Measurements from ENCODE around the gene BIRC5. TPM values are rescaled to one million over a fixed set of nuclear protein-coding genes. Genes with fewer than 3 reads are reported as not detected.
A peak's percentile ranks its signal among the peaks of the same experiment; 100 is the strongest.

The BIRC5 gene
- total and polyA plus RNA-seq, 9 donors, result 0.11 to 1.4 (median 0.73) TPM; not detected in 2

DNA sequence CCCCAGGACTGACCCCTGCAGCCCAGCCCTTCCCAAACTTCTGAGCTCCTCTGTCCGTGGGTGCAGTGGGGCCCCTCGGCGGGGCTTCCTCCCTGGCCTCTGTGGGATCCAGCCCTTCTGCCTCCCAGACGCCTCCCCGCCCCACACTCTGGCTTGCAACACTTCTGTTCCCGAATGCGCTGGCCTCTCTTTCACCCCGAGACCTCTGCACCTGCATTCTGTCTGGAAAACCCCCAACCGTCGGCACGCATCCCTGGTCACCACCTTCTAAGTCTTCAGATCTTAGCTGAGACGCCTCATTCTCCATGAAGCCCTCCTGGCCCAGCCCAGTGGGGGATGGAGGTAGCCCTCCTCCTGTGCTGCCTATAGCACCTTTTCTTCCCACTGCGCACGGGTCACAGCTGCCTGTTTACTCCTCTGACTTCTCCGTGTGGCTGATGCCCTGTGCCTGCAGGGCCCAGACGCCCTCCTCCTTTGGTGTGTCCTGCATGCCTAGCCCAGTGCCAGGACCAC is 43.8 kb downstream of the BIRC5 start:
- no peak overlapping the region for H3K4me3 ChIP-seq
- H3K36me3 ChIP-seq, result no peaks in the 10 kb centered on the region
- no peak overlapping the region for H3K27ac ChIP-seq
- TF ChIP-seq EP300 (IDR thresholded peaks at IDR 0.05) (no peak), POLR2A (IDR thresholded peaks at IDR 0.05) (no peak)
- TF ChIP-seq, protein P1, sequence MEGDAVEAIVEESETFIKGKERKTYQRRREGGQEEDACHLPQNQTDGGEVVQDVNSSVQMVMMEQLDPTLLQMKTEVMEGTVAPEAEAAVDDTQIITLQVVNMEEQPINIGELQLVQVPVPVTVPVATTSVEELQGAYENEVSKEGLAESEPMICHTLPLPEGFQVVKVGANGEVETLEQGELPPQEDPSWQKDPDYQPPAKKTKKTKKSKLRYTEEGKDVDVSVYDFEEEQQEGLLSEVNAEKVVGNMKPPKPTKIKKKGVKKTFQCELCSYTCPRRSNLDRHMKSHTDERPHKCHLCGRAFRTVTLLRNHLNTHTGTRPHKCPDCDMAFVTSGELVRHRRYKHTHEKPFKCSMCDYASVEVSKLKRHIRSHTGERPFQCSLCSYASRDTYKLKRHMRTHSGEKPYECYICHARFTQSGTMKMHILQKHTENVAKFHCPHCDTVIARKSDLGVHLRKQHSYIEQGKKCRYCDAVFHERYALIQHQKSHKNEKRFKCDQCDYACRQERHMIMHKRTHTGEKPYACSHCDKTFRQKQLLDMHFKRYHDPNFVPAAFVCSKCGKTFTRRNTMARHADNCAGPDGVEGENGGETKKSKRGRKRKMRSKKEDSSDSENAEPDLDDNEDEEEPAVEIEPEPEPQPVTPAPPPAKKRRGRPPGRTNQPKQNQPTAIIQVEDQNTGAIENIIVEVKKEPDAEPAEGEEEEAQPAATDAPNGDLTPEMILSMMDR (IDR thresholded peaks at IDR 0.05), result no peak
- DNase-seq, result peak in 3 of 5 donors; percentile 36 to 72 (median 39)
- intact Hi-C loops (cut with DNase I), result loop anchor here in 1 of 4 donors (10.0 kb wide), 1 partner anchor 107 kb away; the partner anchor contains the start of gene SOCS3
- H3K9me3 ChIP-seq, result no peaks in the 10 kb centered on the region
- WGBS, 3 donors, result 49 to 60% (median 60%) methylated on average over 15 to 16 of the region's 16 CpGs
- H3K27me3 ChIP-seq, result no peaks in the 10 kb centered on the region
- peaks cover 18% of the 10 kb centered on the region for H3K4me1 ChIP-seq (ENCODE audit: insufficient read depth)

DNA sequence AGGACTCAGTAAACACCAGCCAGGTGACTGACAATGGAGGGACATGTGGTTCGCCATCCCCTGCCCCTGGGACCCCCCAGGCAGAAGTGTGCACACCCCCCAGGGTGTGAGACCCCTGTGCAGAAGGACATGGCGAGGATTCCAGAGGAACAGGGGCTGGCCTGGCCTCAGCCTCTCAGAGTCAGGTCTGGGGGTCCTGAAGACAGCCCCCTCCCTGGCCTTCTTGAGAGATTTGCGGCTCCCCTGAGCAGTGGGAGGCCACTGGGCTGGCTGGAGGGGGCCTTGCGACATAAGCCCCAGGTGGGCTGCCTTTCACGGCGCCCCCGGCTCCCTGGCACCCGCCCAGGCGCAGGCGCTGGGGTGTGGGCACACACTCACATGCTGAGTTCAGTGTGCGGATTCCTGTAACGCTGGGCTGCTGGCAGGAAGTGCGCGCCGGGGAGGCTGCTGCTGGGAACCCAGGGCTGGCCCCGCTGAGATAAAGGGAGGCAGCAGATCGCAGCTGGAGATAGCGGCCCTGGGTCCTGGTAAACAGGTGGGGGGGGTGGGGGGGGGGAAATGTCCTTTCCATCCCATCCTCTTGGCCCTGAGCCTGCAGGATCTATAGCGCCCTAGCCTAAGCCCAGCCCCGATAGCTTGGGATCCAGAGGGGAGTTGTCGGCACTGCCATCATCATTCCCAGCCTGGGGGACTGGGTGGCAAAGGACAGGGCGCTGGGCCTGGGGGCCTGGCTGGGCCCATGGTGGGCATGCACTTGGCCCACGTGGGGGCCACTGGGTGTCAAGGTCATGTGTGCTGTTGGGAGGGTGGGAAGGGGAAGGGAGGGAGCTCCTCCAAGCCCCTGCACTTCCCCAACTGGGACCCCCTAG is 44.5 kb downstream of the BIRC5 start:
- Histone ChIP-seq H3K27ac (no peak overlapping the region), H3K4me1 (ENCODE audit: insufficient read depth) (peaks cover 18% of the 10 kb centered on the region), H3K27me3 (no peaks in the 10 kb centered on the region), H3K9me3 (no peaks in the 10 kb centered on the region), H3K36me3 (no peaks in the 10 kb centered on the region), H3K4me3 (no peak overlapping the region)
- TF ChIP-seq, protein P1 (IDR thresholded peaks at IDR 0.05), result no peak
- TF ChIP-seq POLR2A (IDR thresholded peaks at IDR 0.05) (no peak), EP300 (IDR thresholded peaks at IDR 0.05) (no peak)
- 72 to 74% (median 73%) methylated on average over 18 to 23 of the region's 23 CpGs for WGBS, 3 donors
- intact Hi-C loops (cut with DNase I), result loop anchor here in 1 of 4 donors (10.0 kb wide), 1 partner anchor 106 kb away; the partner anchor contains the start of gene SOCS3
- DNase-seq, result peak in 2 of 5 donors; percentile 37 to 56

GRCh38 chr17:78259192-78259554 is 45.1 kb downstream of the BIRC5 start:
- Histone ChIP-seq H3K36me3 (no peaks in the 10 kb centered on the region), H3K4me3 (no peak overlapping the region), H3K4me1 (ENCODE audit: insufficient read depth) (peaks cover 18% of the 10 kb centered on the region), H3K27me3 (no peaks in the 10 kb centered on the region), H3K27ac (no peak overlapping the region), H3K9me3 (no peaks in the 10 kb centered on the region)
- intact Hi-C loops (cut with DNase I), result loop anchor here in 1 of 4 donors (10.0 kb wide), 1 partner anchor 106 kb away; the partner anchor contains the start of gene SOCS3
- no peak for TF ChIP-seq POLR2A (IDR thresholded peaks at IDR 0.05)
- TF ChIP-seq, protein P1 (IDR thresholded peaks at IDR 0.05), result no peak
- TF ChIP-seq EP300 (IDR thresholded peaks at IDR 0.05), result no peak
- DNase-seq, result no peak
- WGBS, 3 donors, result 83 to 91% (median 86%) methylated on average over 10 of the region's 10 CpGs

DNA sequence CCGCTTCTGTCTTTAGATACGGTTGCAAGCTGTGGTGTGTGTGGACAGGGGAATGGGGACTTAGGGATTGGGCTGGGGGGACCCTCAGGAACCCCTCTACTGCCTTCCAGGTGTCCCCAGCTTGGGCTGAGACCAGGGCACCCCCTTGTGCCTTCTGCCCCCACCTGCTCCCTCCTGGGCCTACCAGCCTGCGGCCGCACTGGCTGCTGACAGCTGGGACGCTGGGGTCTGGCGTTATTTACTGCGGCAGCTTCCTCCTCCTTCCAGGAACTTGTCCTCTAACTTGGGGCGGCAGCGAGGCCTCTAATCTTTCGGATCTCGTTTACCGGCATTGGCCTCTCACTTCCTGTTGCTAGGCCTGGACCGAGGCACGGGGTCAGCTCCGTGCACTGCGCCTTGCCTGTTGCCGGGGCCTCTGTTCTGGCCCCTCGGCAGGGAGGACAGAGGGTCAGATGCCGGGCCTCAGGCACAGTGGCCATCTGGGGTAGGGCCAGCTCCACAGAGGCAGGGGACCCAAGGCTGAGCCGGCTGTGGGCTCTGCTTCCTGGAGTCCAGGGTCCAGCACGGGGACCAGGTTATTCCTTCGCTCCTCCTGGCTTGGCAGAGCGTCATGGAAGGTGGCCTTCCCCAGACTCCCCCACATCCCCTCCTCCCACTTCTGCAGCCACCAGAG is 49.1 kb downstream of the BIRC5 start:
- no peaks in the 10 kb centered on the region for H3K9me3 ChIP-seq
- no peak overlapping the region for H3K4me3 ChIP-seq
- no peaks in the 10 kb centered on the region for H3K27me3 ChIP-seq
- H3K36me3 ChIP-seq, result no peaks in the 10 kb centered on the region
- H3K27ac ChIP-seq, result no peak overlapping the region
- 64 to 70% (median 64%) methylated on average over 23 of the region's 23 CpGs for WGBS, 3 donors
- peaks cover 9% of the 10 kb centered on the region for H3K4me1 ChIP-seq (ENCODE audit: insufficient read depth)
- intact Hi-C loops (cut with DNase I), result no loop called here
- TF ChIP-seq EP300 (IDR thresholded peaks at IDR 0.05) (no peak), POLR2A (IDR thresholded peaks at IDR 0.05) (no peak)
- TF ChIP-seq, protein P1 (IDR thresholded peaks at IDR 0.05), result no peak
- DNase-seq, result peak in 1 of 5 donors; percentile 21

All from ovary (tissue), 9 donors.